Chondrocyte (in vitro differentiated cells): ENCODE measurements around the gene ZNF474. TPM values are rescaled to one million over a fixed set of nuclear protein-coding genes. Genes with fewer than 3 reads are reported as not detected.

Experiments used
- DNase-seq: peaks from one replicate; pipeline ENCODE4 v3.0.0; 2021; ENCODE audit warnings: mixed read lengths, low spot score
- H3K27ac Mint-ChIP-seq: one replicate; pipeline ENCODE4 v1.8.0; 2021; ENCODE audit warnings: mild to moderate bottlenecking, moderate library complexity, mixed read lengths; ENCODE audit not compliant: unreplicated experiment
- H3K27me3 Mint-ChIP-seq: 2 replicates; pipeline ENCODE4 v1.8.0; 2021; ENCODE audit warnings: low read depth, mixed read lengths
- H3K36me3 Mint-ChIP-seq: 2 replicates; pipeline ENCODE4 v1.8.0; 2021; ENCODE audit warnings: low read depth, mixed read lengths
- H3K4me1 Mint-ChIP-seq: 2 replicates; pipeline ENCODE4 v1.8.0; 2021; ENCODE audit warnings: low read depth, mild to moderate bottlenecking, mixed read lengths
- H3K4me3 Mint-ChIP-seq: one replicate; pipeline ENCODE4 v1.8.0; 2021; ENCODE audit warnings: mild to moderate bottlenecking, moderate library complexity, mixed read lengths; ENCODE audit not compliant: unreplicated experiment
- H3K9me3 Mint-ChIP-seq: 2 replicates; pipeline ENCODE4 v1.8.0; 2021; ENCODE audit warnings: low read depth, mixed read lengths
- CTCF ChIP-seq: fragments of 200-600 bp; sonication (generic); IDR thresholded peaks from 2 replicates; pipeline ENCODE4 v1.5.0; 2021; ENCODE audit warnings: antibody characterized with exemption, mild to moderate bottlenecking, moderate library complexity
- total RNA-seq: library from RNA; stranded (reverse); gene quantifications from 3 replicates; pipeline ENCODE4 v1.2.1, GENCODE V29; 2021

Gene ZNF474
- total RNA-seq, 1 donor from 2014 or later, result 0.25 TPM

- no peak for DNase-seq
- peaks cover 38% of the 10 kb centered on the region for H3K4me1 Mint-ChIP-seq
- H3K4me3 Mint-ChIP-seq, result no peak overlapping the region
- TF ChIP-seq CTCF, result no peak
- no peaks in the 10 kb centered on the region for H3K36me3 Mint-ChIP-seq
- no peaks in the 10 kb centered on the region for H3K9me3 Mint-ChIP-seq
- H3K27me3 Mint-ChIP-seq, result no peaks in the 10 kb centered on the region
- no peak overlapping the region for H3K27ac Mint-ChIP-seq
These were observed 4.6 kb upstream of the ZNF474 start for GRCh38 chr5:122124766-122125165.

GRCh38 chr5:122126177-122126755 lies 3.1 kb upstream of the ZNF474 start:
- Mint-ChIP-seq H3K4me3 (no peak overlapping the region), H3K27me3 (no peaks in the 10 kb centered on the region), H3K4me1 (peaks cover 43% of the 10 kb centered on the region), H3K27ac (peak overlapping the region; percentile 78), H3K36me3 (no peaks in the 10 kb centered on the region), H3K9me3 (no peaks in the 10 kb centered on the region)
- DNase-seq, result no peak
- peak; percentile 22 for TF ChIP-seq CTCF

GRCh38 chr5:122126756-122127321 lies 2.5 kb upstream of the ZNF474 start:
- no peak for DNase-seq
- H3K4me3 Mint-ChIP-seq, result peak overlapping the region; percentile 8
- H3K4me1 Mint-ChIP-seq, result peaks cover 43% of the 10 kb centered on the region
- no peaks in the 10 kb centered on the region for H3K9me3 Mint-ChIP-seq
- TF ChIP-seq CTCF, result no peak
- no peaks in the 10 kb centered on the region for H3K36me3 Mint-ChIP-seq
- no peaks in the 10 kb centered on the region for H3K27me3 Mint-ChIP-seq
- peak overlapping the region; percentile 78 for H3K27ac Mint-ChIP-seq

DNA sequence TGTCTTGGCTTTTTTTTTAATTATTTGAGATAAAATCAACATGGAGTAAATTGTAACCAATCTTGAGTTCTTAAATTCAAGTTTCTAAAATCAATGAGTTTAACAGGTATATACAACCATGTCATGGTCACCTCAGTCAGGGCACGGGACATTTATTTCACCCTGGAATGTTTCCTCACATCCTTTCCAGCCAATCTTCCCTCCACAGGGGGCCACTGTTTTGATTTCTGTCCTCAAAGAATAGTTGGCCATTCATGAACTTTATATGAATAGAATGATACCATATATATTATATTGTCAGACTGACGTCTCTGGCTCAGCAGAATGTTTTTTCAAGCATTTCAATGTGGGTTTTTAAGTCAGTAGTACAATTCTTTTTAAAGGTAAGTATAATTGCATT lies 806 bp downstream of the ZNF474 start:
- peak overlapping the region; percentile 61 for H3K27ac Mint-ChIP-seq
- H3K9me3 Mint-ChIP-seq, result peaks cover 3% of the 10 kb centered on the region
- DNase-seq, result no peak
- no peak overlapping the region for H3K4me3 Mint-ChIP-seq
- H3K4me1 Mint-ChIP-seq, result peaks cover 39% of the 10 kb centered on the region
- H3K36me3 Mint-ChIP-seq, result peaks cover 2% of the 10 kb centered on the region
- peak; percentile 9 for TF ChIP-seq CTCF
- H3K27me3 Mint-ChIP-seq, result no peaks in the 10 kb centered on the region

DNA sequence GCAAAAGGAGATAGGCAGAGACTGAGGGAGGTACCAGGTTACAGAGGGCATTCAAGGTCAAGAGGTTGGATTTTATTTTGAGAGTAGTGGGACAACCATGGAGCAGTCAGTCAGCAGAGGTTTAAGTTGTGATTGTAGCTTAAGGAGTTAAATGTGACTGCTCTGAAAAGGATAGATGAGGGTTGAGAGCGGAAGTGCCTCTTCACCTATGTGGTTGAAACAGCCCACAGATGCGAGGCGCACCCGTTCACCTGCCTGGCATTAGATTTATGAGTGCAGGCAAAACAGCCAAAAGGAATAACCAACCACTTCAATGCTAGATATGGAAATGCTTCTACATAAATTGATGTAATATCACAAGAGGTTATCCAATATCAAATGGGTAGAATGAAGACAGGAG lies 8.4 kb downstream of the ZNF474 start:
- no peak for TF ChIP-seq CTCF
- peaks cover 5% of the 10 kb centered on the region for H3K9me3 Mint-ChIP-seq
- H3K27ac Mint-ChIP-seq, result no peak overlapping the region
- H3K4me1 Mint-ChIP-seq, result peaks cover 11% of the 10 kb centered on the region
- H3K4me3 Mint-ChIP-seq, result no peak overlapping the region
- H3K27me3 Mint-ChIP-seq, result no peaks in the 10 kb centered on the region
- DNase-seq, result no peak
- peaks cover 2% of the 10 kb centered on the region for H3K36me3 Mint-ChIP-seq
